NK-92 (cell line): ENCODE data around the gene PODNL1.

ENCODE experiments used
- DNase-seq: peaks from one replicate; lab custom pipeline; 2025; ENCODE audit not compliant: unreplicated experiment; lab: John Stamatoyannopoulos, UW

Gene PODNL1

DNA sequence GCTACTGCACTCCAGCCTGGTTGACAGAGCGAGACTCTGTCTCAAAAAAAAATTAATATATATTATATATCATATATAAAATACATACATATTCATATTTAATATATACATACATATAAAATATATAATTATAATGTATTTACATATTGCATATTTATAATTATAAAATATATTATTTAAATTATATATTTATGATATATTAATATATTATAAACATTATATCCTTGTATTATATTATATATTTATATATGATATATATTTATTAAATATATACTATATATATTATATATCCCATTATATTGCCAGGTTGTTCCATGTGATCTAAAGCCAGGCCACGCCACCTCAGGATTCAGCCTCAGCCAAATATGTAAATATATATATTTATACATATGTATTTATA is 42.0 kb downstream of the PODNL1 start:
- DNase-seq, result no peak

GRCh38 chr19:13894552-13894951 is 43.7 kb downstream of the PODNL1 start:
- no peak for DNase-seq

DNA sequence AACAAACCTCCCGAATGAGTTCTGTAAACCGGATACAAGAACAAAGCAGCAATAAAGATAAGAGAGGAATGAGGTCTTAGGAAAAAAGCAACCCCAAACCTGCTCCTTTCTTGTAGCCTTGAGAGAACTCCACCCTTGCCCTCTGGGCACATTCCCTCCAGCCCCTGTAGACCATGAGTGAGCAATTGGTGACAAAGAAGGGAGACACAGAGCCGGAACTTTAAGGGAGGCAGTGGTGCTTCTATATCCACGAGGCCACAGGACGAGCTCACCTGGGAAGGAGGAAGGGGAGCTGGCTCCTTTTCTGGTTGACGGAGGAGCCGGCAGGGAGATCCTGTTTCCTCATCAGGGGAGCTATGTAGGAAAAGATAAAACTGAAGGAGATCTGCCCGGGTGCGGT is 45.3 kb downstream of the PODNL1 start:
- DNase-seq, result no peak

DNA sequence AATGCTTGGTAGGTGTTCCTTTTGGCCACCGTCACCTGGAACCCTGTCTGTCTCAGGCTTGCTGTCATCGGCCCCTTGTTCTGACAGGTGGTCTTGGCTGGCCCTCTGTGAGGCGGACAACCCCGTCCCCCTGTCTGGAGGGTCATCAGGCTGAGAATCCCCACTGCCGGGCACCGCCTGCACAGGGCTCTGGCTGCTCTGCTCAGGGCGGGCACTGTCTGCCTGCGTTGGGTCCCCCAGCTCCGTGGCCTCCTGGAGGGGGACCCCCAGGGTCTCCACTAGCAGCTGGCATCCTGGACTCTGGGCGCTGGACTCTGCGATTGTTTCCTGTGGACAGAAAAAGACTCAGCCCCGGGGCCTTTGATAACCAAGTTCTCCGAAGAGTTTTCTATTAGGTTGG is 48.1 kb downstream of the PODNL1 start:
- no peak for DNase-seq

- DNase-seq, result no peak
These were observed 49.9 kb downstream of the PODNL1 start for GRCh38 chr19:13888281-13888680.

GRCh38 chr19:13887517-13887916 is 50.7 kb downstream of the PODNL1 start:
- DNase-seq, result no peak

- no peak for DNase-seq
These were observed 51.2 kb downstream of the PODNL1 start for GRCh38 chr19:13887018-13887436.

- DNase-seq, result no peak
These were observed 52.3 kb downstream of the PODNL1 start for GRCh38 chr19:13885826-13886365.

DNA sequence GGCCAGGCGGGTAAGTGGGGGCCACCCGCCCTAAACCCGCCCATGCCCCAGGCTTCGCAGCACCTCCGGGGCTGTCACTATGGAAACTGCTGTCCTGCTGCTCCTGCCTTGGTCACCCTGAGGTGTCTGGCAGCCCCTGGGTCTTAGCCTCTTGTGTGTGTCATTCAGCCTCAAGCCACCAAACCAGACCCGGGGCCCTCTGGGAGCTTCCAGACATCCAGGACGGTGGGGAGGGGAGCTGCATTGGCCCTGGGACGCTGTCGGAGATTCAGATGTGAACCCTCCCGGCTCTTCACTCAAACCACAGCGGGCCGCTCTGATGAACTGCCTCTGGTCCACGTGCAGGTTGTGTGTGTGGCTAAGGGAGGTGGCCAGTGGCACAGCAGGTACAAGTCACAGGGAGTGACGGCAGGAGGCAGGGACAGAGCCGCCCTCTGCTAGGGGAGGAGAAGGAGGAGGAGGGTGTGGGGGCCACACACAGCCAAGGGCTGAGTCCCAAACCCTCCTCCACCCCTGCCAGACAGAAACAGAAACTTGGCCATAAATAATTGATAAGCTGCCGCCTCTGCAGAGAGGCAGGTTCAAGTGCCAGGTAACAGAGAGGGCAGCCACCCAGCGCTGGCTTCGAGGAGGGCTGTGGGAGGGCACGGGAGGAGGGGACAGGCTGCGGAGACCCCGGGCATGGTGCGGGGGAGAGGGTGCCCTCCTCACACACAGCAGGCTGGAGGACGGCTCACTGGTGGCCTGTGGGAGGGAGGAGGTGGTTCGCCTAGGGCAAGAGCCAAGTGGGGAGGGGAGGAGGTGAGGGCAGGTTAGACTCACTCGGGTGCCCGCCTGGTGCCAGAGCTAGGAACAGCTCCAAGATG is 53.3 kb downstream of the PODNL1 start:
- no peak for DNase-seq

DNA sequence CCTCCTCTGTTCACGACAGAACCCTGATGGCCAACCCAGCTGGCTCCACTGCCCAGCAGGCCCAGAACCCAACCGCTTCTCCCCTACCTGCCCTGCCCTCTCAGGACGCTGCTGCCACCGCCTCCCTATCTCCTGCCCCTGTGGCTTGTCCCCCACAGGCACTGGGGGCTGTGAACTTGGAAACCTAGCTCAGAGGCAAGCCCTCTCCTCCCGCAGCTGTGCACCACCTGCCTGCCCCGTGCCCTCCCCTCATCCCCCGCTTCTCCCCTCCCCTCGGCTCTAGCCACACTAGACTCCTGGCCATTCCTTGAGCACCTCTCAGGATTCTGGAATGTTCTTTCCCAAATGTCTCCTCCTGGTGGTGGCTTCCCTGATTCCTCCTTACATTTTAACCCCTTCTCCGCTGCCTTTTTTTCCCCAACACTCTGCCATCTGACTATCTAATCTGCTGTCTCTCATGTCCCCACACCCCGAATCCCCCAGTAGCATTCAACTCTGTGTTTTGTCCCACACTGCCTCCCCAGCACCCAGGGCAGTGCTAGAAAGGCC is 54.6 kb downstream of the PODNL1 start:
- DNase-seq, result no peak

DNA sequence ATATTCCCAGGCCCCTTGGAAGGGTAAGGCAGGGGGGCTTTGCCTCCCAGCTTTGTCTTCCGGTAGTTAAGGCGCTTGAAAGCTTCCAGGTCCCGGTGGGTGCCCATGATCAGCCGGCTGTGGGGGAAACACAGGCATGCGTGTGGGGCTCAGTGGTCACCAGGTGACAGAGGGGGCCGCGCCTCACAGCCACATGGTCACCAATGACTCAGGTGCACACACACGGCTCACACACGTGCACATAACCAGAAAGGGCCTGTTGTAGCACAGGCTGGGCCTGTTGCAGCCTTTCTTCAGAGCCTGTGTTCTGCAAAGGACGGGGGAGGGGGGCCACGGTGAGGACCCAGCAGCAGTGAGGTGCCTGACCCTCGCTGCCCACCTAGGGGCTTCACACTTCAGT is 55.4 kb downstream of the PODNL1 start:
- DNase-seq, result no peak

DNA sequence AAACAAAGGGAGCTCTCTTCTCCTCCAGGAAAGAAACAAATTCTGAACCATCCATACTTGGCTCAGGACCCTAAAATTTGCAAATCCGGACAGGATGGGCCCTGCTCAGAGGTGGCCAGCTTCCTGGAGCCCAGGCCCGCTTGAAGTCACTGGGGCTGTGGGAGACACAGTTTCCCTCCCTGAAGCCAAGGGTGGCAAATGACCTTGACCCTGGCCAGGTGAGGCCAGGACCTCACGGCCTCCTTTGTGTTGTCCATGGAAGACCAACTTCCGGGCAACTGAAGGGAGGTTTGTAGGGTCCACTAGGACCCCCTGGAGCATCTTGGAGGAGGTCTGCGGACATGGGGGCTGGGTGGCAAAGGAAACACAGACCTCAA is 55.8 kb downstream of the PODNL1 start:
- DNase-seq, result no peak

DNA sequence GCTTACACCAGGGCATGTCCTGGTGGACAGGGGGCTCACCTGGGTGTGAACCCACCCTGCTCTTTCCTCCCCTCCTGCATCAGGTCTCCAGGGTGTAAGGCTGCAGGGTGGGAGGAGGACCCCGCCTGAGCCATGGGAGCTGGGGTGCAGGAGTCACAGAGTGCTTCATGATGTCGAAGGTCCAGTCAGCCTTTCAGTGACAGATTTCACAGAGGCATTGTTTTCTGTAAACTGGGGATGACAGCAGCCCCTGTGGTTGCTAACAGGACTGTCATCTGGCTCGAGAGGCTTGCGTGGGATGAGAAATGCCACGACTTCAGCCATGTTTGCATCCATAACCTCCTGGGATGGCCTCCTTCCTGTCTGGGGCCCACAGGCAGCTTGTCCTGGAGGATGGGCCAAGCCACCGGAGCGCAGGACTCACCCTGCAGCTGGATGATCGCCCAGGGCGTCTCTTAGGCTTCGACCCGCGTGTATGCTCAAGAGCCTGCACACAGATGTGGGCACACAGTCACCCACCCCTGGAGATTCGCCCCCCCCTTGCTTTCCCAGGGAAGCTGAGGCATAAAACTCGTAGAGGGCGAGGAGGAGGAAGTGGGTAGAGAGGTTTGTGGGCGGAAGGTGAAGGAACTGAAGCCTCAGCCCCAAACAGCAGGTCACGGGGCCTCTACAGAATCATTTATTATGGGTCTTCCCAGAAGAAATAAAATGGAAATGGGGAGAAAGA is 56.4 kb downstream of the PODNL1 start:
- no peak for DNase-seq

GRCh38 chr19:13881251-13881691 is 56.9 kb downstream of the PODNL1 start:
- DNase-seq, result no peak
